ENCODE results near the gene DISC1. TPM values are rescaled to one million over a fixed set of nuclear protein-coding genes. Genes with fewer than 3 reads are reported as not detected.

DISC1 gene
- total and polyA plus RNA-seq, 5 donors: 2.3 to 7.4 (median 4.6) TPM

- no peak for DNase-seq
- H3K4me3 ChIP-seq (ENCODE audit: low read length): no peak overlapping the region
- peaks cover 2% of the 10 kb centered on the region for H3K4me1 ChIP-seq (ENCODE audit: control insufficient read depth, insufficient read depth, low read length)
- no peak overlapping the region for H3K27ac ChIP-seq (ENCODE audit: low read length)
- no peaks in the 10 kb centered on the region for H3K9me3 ChIP-seq (ENCODE audit: control insufficient read depth, low read length)
- no peak for ATAC-seq
- 81% methylated on average over 2 of the region's 2 CpGs for WGBS
- H3K27me3 ChIP-seq (ENCODE audit: control insufficient read depth, insufficient read depth): no peaks in the 10 kb centered on the region
- intact Hi-C loops (cut with DNase I): no loop called here
Observed at GRCh38 chr1:232047473-232047872, 420.9 kb downstream of the DISC1 start.

- H3K27me3 ChIP-seq (ENCODE audit: control insufficient read depth, insufficient read depth): no peaks in the 10 kb centered on the region
- no peaks in the 10 kb centered on the region for H3K9me3 ChIP-seq (ENCODE audit: control insufficient read depth, low read length)
- 97% methylated on average over 7 of the region's 7 CpGs for WGBS
- no peak for DNase-seq
- intact Hi-C loops (cut with DNase I): no loop called here
- ATAC-seq: no peak
- no peak overlapping the region for H3K27ac ChIP-seq (ENCODE audit: low read length)
- H3K4me1 ChIP-seq (ENCODE audit: control insufficient read depth, insufficient read depth, low read length): peaks cover 2% of the 10 kb centered on the region
- no peak overlapping the region for H3K4me3 ChIP-seq (ENCODE audit: low read length)
Observed at GRCh38 chr1:232048481-232048880, 421.9 kb downstream of the DISC1 start.

- DNase-seq (no peak), ATAC-seq (no peak)
- WGBS: 90% methylated on average over 4 of the region's 4 CpGs
- Histone ChIP-seq H3K27ac (ENCODE audit: low read length) (no peak overlapping the region), H3K9me3 (ENCODE audit: control insufficient read depth, low read length) (no peaks in the 10 kb centered on the region), H3K27me3 (ENCODE audit: control insufficient read depth, insufficient read depth) (no peaks in the 10 kb centered on the region), H3K4me3 (ENCODE audit: low read length) (no peak overlapping the region), H3K4me1 (ENCODE audit: control insufficient read depth, insufficient read depth, low read length) (peaks cover 2% of the 10 kb centered on the region)
- intact Hi-C loops (cut with DNase I): no loop called here
Observed at GRCh38 chr1:232049335-232049734, 422.7 kb downstream of the DISC1 start.

GRCh38 chr1:232057217-232057895 is 430.8 kb downstream of the DISC1 start:
- DNase-seq: no peak
- no peaks in the 10 kb centered on the region for H3K27me3 ChIP-seq (ENCODE audit: control insufficient read depth, insufficient read depth)
- H3K4me3 ChIP-seq (ENCODE audit: low read length): no peak overlapping the region
- ATAC-seq: no peak
- H3K9me3 ChIP-seq (ENCODE audit: control insufficient read depth, low read length): no peaks in the 10 kb centered on the region
- intact Hi-C loops (cut with DNase I): no loop called here
- H3K27ac ChIP-seq (ENCODE audit: low read length): no peak overlapping the region
- H3K4me1 ChIP-seq (ENCODE audit: control insufficient read depth, insufficient read depth, low read length): no peaks in the 10 kb centered on the region
- WGBS: 76% methylated on average over 10 of the region's 10 CpGs

DNA sequence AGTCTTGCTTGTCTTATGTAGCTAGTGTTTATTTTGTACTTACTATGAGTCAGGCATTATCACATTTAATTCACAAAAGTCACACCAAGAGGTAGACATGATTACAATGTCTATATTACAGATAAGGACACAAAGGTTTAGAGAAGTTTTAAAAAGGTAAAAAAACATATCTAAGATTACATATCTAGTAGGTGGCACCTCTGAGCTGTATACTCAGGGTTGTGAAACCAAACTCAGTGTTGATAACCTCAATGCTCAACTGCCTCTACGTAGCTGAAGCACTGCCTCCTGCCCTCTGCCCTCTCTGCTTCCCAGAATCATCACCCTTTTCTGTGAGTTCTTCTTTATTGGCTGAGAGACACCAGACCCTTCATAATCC is 431.3 kb downstream of the DISC1 start:
- WGBS: 91% methylated on average over 1 of the region's 1 CpG
- Histone ChIP-seq H3K4me1 (ENCODE audit: control insufficient read depth, insufficient read depth, low read length) (no peaks in the 10 kb centered on the region), H3K27me3 (ENCODE audit: control insufficient read depth, insufficient read depth) (no peaks in the 10 kb centered on the region), H3K27ac (ENCODE audit: low read length) (no peak overlapping the region), H3K9me3 (ENCODE audit: control insufficient read depth, low read length) (no peaks in the 10 kb centered on the region), H3K4me3 (ENCODE audit: low read length) (no peak overlapping the region)
- DNase-seq: no peak
- intact Hi-C loops (cut with DNase I): no loop called here
- ATAC-seq: no peak

DNA sequence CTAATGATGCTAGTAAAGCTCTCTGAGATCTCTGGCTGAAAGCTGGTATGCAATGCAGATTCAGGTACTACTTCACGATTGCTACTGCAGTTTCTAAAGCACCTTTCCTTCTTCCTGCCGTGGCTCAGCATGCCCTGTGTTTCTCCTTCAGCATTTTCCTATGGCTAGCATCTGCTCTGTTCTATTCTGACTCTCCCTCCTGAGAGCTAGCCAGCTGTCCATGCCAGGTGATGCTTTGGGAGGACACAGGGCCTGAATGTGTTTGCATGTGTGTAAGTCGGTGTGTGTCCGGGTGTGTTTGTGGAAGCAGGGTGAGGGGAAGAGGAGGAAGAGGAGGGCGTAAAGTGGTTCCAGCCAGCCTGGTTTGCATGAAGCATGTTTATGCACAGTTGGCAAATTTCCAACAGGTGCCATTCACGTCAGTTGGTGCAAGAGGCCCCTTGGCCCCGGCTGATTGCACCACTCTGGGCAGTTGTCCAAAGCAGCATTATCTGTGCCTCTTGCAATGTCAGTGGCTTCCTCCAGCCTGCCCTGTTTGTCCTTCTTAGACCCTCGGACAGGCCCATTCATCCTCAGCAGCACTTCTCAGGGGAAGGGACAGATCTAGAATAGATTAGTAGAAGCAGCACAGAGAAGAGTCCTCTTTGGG is 433.3 kb downstream of the DISC1 start:
- Histone ChIP-seq H3K4me3 (ENCODE audit: low read length) (no peak overlapping the region), H3K27ac (ENCODE audit: low read length) (no peak overlapping the region), H3K27me3 (ENCODE audit: control insufficient read depth, insufficient read depth) (no peaks in the 10 kb centered on the region), H3K4me1 (ENCODE audit: control insufficient read depth, insufficient read depth, low read length) (no peaks in the 10 kb centered on the region), H3K9me3 (ENCODE audit: control insufficient read depth, low read length) (no peaks in the 10 kb centered on the region)
- DNase-seq: peak in 1 of 3 donors; percentile 44
- no peak for ATAC-seq
- intact Hi-C loops (cut with DNase I): no loop called here
- WGBS: 68% methylated on average over 8 of the region's 8 CpGs

DNA sequence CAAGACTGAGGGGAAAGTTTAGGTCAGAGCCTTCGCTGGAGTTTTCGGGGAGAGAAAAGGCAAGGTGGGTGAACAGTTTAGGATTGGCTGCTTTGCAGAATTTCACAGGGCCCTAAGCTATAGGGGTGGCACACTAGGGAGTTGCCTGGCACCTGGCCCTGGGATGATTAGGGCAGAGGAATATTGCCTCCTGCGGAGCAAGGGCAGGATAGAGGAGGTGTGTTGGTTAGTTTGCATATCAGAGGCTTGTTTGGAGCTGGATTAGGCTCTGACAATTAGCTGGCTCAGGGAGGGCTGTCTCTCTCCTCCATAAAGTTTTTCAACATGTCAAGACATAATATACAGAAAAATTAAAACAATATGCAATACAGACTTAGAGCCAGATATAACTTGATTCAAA is 436.4 kb downstream of the DISC1 start:
- Histone ChIP-seq H3K4me3 (ENCODE audit: low read length) (no peak overlapping the region), H3K27me3 (ENCODE audit: control insufficient read depth, insufficient read depth) (no peaks in the 10 kb centered on the region), H3K9me3 (ENCODE audit: control insufficient read depth, low read length) (no peaks in the 10 kb centered on the region), H3K4me1 (ENCODE audit: control insufficient read depth, insufficient read depth, low read length) (no peaks in the 10 kb centered on the region), H3K27ac (ENCODE audit: low read length) (no peak overlapping the region)
- ATAC-seq (no peak), DNase-seq (no peak)
- 88% methylated on average over 3 of the region's 3 CpGs for WGBS
- intact Hi-C loops (cut with DNase I): no loop called here

DNA sequence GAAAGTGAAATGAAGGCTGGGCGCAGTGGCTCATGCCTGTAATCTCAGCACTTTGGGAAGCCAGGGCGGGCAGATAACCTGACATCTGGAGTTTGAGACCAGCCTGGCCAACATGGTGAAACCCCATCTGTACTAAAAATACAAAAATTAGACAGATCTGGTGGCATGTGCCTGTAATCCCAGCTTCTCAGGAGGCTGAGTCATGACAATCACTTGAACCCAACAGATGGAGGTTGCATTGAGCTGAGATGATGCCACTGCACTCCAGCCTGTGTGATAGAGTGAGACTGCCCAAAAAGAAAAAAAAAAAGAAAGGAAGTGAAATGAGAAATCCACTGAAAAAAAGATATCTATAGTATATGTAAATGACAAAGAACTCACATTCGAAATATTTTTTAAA is 439.9 kb downstream of the DISC1 start:
- Histone ChIP-seq H3K27me3 (ENCODE audit: control insufficient read depth, insufficient read depth) (no peaks in the 10 kb centered on the region), H3K9me3 (ENCODE audit: control insufficient read depth, low read length) (no peaks in the 10 kb centered on the region), H3K27ac (ENCODE audit: low read length) (no peak overlapping the region), H3K4me1 (ENCODE audit: control insufficient read depth, insufficient read depth, low read length) (no peaks in the 10 kb centered on the region), H3K4me3 (ENCODE audit: low read length) (no peak overlapping the region)
- DNase-seq (no peak), ATAC-seq (no peak)
- intact Hi-C loops (cut with DNase I): no loop called here
- 94% methylated on average over 3 of the region's 3 CpGs for WGBS

DNA sequence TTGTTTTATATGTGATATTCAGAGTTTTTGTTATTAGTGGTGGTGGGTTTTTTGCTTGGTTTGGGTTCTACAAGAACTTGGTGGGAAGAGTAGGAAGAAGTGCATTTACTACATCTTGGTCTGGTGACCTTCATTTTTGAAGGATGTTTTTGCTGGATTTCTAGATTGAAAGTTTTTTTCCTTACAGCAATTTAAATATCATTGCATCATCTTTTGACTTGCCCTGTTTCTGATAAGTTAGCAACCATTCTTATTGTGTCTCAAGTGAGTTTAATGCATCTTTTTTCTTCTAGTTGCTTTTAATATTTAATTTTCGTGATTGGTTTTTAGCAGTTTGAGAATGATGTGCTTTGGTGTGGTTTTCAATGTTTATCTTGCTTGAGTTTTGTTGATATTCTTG is 447.7 kb downstream of the DISC1 start:
- 90% methylated on average over 1 of the region's 1 CpG for WGBS

DNA sequence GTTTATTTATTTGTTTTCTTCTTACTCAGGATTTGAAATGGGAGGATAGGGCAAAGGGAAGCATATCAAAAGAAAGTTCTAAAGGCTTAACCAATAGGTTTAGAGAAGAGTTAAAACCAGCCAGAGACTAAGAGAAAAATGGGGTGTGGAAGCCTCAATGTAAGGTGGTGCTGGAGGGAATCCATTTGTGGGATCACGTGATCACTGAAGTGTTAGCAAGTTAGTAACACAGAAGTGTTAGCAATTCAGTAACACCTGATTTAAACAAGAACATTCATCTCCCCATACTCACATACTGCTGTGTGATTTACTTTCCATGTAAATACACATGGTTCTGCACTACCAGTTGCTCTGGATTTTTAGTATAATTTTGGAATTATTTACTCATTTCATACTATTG is 451.2 kb downstream of the DISC1 start:
- Histone ChIP-seq H3K27me3 (ENCODE audit: control insufficient read depth, insufficient read depth) (no peaks in the 10 kb centered on the region), H3K4me1 (ENCODE audit: control insufficient read depth, insufficient read depth, low read length) (no peaks in the 10 kb centered on the region), H3K9me3 (ENCODE audit: control insufficient read depth, low read length) (no peaks in the 10 kb centered on the region), H3K27ac (ENCODE audit: low read length) (no peak overlapping the region), H3K4me3 (ENCODE audit: low read length) (no peak overlapping the region)
- no peak for ATAC-seq
- WGBS: 74% methylated on average over 1 of the region's 1 CpG
- intact Hi-C loops (cut with DNase I): no loop called here
- DNase-seq: no peak

More for the DNA sequence above, 447.7 kb downstream of the DISC1 start:
- DNase-seq: no peak
- ATAC-seq: no peak
- Histone ChIP-seq H3K27me3 (ENCODE audit: control insufficient read depth, insufficient read depth) (no peaks in the 10 kb centered on the region), H3K27ac (ENCODE audit: low read length) (no peak overlapping the region), H3K9me3 (ENCODE audit: control insufficient read depth, low read length) (no peaks in the 10 kb centered on the region), H3K4me3 (ENCODE audit: low read length) (no peak overlapping the region), H3K4me1 (ENCODE audit: control insufficient read depth, insufficient read depth, low read length) (no peaks in the 10 kb centered on the region)
- intact Hi-C loops (cut with DNase I): no loop called here

DNA sequence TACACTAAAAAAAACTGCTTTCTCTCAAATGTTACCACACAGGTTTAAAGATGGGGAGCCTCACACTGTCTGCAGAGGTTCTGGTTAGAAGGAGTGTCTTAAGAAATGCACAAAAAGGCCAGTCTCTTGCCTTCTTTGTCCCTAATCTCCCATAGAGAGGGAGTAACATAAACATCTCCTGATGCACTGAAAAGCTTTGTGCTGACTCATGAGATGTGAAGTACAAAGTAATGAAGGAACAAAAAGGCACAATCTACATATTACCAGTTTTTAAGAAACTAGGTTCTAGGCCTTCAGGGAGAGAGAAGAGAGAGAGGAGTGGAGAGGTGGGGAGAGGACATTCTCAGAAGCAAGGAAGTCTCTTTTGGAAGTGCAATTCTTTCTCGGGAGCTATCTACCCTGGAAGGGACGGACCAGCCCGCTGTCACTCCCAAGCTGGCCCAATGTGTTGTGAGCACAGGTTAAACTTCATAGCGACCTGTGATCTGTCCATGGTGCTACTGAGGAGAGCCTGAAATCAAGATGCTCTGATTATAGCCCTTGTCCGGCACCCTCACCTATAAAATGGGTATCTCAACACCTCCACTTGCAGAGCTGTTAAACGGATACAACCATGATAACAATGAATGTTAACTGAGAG is 458.1 kb downstream of the DISC1 start:
- DNase-seq (no peak), ATAC-seq (no peak)
- intact Hi-C loops (cut with DNase I): no loop called here
- Histone ChIP-seq H3K27ac (ENCODE audit: low read length) (no peak overlapping the region), H3K4me1 (ENCODE audit: control insufficient read depth, insufficient read depth, low read length) (no peaks in the 10 kb centered on the region), H3K27me3 (ENCODE audit: control insufficient read depth, insufficient read depth) (no peaks in the 10 kb centered on the region), H3K9me3 (ENCODE audit: control insufficient read depth, low read length) (no peaks in the 10 kb centered on the region), H3K4me3 (ENCODE audit: low read length) (no peak overlapping the region)
- WGBS: 56% methylated on average over 6 of the region's 6 CpGs

All from right cardiac atrium (tissue), 5 donors.